NCI-H146 treated with DMSO at 0.1 percent for 48 hours (cell line): Measurements from ENCODE around the gene CARD10.
A peak's percentile ranks its signal among the peaks of the same experiment; 100 is the strongest.

Experiments used
- DNase-seq: peaks from one replicate; lab custom pipeline; 2025; ENCODE audit not compliant: unreplicated experiment; lab: John Stamatoyannopoulos, UW

Gene CARD10, protein sequence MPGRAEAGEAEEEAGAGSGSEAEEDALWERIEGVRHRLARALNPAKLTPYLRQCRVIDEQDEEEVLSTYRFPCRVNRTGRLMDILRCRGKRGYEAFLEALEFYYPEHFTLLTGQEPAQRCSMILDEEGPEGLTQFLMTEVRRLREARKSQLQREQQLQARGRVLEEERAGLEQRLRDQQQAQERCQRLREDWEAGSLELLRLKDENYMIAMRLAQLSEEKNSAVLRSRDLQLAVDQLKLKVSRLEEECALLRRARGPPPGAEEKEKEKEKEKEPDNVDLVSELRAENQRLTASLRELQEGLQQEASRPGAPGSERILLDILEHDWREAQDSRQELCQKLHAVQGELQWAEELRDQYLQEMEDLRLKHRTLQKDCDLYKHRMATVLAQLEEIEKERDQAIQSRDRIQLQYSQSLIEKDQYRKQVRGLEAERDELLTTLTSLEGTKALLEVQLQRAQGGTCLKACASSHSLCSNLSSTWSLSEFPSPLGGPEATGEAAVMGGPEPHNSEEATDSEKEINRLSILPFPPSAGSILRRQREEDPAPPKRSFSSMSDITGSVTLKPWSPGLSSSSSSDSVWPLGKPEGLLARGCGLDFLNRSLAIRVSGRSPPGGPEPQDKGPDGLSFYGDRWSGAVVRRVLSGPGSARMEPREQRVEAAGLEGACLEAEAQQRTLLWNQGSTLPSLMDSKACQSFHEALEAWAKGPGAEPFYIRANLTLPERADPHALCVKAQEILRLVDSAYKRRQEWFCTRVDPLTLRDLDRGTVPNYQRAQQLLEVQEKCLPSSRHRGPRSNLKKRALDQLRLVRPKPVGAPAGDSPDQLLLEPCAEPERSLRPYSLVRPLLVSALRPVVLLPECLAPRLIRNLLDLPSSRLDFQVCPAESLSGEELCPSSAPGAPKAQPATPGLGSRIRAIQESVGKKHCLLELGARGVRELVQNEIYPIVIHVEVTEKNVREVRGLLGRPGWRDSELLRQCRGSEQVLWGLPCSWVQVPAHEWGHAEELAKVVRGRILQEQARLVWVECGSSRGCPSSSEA

DNA sequence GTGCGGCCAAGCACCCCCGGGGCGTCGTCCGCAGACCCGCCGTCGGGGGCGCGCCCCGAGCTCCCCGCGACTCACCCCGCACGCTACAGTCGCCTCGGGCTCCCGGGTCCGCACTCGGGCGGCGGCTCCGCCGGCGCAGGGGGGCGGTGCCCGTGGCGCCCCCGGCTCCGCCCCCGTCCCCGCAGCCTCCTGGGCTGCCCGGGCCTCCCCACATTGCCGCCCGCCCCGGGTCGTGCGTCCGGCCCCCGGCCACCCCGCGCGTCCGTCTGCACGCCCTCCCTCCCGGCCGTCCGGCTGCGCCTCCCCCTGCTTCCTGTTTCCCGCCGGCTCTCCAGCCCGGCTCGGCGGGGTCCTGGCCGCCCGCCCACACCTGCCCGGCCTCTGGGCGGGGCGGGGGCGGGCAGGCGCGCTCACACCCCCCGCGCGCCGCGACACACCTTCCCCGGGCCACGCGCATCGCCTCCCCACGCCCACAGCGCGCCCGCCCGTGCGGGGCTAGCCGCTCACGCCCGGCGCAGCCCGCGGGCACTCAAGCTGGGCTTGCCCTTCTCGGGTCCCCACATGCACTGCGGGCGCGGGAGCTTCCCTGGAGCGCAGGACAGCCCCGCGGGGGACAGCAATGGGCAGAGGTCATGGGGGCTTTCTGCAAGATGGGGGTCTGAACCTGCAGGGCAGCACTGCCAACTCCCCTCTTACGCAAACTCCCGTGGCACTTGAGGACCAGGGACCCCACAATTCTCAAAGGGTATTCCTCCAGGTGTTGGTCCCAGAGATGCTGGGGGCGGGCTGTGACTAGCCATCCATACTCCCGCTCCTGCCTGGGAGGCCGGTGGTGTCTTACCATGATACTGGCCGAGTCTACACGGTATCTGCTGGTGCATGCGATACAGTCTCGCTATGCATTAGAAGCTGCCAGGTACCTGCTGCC lies at the start of gene CARD10:
CARD10 (minus strand) TSS at position 148 of the 928 bp plus-strand sequence. CDS start 215 bp downstream, outside the sequence.
- peak; percentile 12 for DNase-seq

DNA sequence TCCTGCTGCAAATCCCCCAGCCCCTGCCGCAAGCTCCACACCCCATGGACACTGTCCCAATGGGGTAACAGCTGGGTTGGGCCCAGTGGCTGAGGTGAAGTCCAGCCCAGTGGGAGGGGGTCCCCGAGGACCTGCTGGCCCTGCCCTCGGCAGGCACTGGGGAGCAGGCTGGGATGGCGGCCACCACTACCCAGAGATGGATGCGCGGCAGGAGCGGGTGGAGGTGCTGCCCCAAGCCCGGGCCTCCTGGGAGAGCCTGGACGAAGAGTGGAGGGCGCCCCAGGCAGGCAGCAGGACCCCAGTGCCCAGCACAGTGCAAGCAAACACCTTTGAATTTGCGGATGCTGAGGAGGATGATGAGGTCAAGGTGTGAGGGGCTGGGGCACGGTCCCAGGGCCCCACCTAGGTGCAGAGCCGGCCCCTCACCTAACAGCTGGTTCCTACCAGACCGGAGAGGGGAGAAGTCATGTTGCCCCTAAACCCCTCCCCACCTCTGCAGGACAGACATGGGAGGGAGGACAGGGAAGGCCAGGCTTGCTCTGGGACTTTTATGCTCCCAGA lies 49.3 kb upstream of the CARD10 start:
- DNase-seq: no peak

DNA sequence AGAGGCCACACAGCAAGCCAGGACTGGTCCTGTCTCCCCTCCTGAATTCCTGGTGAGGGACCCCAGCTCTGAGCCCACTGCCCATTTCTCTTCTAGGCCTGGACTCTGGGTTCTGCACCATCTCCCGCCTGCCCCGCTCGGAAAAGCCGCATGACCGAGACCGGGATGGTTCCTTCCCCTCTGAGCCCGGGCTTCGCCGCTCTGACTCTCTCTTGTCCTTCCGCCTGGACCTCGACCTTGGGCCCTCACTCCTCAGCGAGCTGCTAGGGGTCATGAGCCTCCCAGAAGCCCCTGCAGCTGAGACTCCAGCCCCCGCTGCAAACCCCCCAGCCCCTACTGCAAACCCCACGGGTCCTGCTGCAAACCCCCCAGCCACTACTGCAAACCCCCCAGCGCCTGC lies 48.8 kb upstream of the CARD10 start:
- no peak for DNase-seq

DNA sequence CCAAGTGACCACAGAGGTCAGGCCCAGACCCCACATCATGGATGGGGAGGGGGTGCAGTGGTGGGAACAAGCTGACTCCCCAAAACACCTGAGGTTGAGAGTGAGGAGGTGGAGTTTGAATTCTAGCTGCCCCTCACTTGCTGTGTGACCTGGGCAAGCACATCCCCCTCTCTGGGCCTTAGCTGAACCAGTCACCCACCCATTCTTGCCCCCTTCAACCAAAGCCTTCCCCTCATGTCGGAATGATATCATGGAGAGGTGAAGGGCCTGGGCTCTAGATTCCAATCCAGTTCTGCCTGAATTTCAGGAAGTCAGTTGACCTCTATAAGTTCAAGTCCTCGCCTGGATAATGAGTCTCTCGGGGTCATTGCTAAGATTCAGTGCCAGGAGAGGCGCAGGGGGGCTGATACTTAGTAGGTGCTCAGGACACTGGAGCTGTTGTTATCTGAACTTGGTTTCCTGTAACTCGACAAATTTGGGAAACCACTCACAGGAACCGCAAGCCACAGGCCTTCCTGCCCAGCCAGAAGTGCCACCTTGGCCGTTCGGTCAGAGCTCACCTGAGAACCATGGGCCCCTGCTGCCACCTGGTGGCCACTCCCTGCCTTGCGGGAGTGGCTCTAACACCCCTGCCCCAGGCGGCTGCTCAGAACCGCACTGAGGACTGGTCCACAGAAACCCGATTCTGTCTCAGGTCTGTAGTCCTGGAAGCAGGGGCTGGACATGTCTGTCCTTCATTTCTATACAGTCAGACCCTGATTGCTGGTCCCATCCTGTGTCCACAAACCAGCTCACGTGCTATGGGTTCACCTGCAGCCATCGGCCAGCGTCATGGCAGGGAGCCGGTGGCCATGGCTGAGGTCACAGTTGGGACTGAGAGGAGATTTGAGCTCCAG lies 47.9 kb upstream of the CARD10 start:
- DNase-seq: peak; percentile 1

DNA sequence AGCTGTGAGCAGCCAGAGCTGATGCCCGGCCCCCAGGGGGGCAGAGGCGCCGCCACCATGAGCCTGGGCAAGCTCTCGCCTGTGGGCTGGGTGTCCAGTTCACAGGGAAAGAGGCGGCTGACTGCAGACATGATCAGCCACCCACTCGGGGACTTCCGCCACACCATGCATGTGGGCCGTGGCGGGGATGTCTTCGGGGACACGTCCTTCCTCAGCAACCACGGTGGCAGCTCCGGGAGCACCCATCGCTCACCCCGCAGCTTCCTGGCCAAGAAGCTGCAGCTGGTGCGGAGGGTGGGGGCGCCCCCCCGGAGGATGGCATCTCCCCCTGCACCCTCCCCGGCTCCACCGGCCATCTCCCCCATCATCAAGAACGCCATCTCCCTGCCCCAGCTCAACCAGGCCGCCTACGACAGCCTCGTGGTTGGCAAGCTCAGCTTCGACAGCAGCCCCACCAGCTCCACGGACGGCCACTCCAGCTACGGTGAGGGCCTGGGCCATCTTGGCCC lies 47.2 kb upstream of the CARD10 start:
- DNase-seq: no peak

DNA sequence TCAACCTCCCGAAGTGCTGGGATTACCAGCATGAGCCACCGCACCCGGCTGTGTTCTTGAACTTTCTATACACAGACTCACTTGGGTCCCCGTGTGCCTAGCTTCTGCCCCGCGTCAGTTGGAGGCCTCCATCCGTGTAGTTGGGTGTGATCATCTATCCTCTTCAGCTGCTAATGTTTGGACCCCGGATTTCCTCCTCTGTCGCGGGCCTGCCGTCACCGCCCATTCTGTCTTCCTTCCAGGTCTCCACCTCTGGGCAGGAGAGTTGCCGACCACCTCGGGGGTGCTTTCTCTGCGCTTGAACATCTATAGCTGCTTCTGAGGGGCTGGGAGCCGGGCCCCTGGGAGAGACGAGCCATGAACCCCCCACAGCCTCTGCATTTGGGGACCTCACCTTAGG lies 46.6 kb upstream of the CARD10 start:
- DNase-seq: no peak

DNA sequence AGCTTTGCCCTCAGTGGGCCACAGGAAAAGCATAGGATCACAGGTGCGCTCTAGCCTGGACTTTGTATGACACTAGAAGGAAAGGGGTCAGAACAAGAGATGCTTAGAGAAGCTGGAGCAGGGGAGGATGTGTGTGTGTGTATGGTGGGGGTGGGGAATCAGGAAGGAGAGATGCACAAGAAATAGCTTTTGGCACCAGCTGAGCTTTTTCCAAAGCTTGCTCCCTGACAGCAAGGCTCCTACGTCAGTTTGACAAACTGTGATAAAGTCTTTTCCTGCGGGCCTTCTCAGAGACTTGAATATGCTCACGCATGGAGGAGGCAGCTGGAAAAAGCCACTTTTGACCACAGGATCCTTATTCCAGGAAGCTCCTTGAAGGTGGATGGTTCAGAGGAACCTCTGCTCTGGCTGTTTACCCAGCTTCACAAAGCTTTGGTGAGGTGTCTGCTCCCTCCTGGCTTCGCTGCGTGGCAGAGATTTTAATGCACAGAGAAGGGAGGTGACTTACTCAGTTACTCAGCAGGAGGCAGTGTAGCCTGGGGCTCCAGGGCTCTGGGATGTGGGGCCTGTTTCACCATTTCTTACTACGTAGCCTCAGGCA lies 45.0 kb upstream of the CARD10 start:
- DNase-seq: no peak

DNA sequence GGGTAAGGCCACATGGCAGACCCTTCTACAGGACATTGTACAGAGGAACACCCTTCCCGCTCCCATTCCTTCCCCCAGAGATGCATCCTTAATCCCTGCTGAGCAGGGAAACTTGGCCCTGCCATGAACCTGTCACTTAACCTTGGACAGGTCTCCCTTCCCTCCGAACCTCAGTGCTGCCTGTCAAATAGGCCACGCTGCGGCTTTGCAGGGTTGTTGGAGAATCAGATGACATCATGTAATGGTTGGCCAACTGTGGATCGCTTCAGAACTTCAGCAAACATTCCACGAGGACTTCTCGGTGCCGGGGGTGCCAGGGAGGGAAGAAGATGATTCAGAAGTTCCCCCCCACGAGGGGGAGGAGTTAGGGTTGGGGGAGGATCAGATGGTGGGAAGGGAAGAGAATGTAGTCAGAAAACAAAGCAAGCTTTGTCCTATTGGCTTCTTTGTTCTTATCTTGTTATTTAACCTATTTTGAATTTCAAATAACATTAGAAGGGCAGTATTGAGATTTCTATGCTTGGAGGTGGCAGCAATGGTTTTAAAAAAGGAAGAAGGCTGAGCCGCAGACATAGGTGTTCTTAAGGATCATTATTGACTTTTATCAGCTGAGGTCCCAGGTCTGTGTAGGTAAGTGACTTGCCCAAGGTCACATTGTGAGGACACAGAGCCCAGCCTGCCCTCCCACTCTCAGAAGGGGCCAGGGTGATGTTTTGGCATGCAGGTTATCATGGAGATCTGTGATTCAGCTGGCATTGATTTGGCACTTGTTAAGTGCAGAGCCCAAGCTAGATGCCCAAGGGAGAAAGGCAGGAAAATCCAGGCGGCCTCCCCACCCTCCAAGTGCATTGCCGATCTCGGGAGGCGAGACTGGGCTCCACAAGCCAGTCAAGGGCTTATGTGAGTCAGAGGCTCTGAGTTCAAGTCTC lies 44.2 kb upstream of the CARD10 start:
- no peak for DNase-seq

DNA sequence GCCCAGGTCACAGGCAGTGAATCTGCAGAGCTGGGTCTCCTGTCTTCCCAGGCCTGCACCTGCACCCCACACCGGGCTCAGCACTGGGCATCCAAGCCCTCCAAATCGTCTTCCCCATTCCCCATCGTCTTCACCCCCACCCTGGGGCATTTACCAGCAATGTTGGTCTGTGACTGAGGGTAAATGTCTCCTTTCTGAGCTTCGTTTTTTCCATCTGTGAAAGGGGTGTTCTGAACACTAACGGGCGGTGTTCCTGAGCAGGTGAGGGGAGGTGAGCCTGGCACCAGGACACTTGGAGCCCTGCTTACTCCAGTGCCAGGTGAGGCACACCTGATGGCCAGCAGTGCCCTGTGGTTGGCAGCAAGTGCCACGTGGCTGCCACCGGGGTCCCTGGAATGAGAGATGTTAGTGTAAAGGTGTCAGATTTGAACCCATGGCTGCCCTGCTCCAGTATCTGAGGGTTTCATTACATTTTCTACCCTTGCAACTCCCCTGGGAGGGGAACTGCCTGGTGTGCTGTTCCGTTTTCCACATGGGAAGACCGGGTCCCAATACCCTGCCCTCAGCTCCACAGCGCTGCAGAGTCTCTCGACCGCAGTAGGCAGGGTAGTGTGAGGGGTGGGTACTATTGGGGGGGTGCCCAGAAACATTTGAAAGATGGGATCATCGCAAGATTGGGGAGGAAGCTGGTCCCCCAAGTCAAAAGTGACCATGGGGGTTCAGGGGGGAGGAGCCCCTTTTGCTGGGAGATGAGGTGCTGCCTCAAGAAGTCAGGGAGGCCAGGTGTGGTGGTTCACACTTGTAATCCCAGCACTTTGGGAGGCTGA lies 43.0 kb upstream of the CARD10 start:
- no peak for DNase-seq

DNA sequence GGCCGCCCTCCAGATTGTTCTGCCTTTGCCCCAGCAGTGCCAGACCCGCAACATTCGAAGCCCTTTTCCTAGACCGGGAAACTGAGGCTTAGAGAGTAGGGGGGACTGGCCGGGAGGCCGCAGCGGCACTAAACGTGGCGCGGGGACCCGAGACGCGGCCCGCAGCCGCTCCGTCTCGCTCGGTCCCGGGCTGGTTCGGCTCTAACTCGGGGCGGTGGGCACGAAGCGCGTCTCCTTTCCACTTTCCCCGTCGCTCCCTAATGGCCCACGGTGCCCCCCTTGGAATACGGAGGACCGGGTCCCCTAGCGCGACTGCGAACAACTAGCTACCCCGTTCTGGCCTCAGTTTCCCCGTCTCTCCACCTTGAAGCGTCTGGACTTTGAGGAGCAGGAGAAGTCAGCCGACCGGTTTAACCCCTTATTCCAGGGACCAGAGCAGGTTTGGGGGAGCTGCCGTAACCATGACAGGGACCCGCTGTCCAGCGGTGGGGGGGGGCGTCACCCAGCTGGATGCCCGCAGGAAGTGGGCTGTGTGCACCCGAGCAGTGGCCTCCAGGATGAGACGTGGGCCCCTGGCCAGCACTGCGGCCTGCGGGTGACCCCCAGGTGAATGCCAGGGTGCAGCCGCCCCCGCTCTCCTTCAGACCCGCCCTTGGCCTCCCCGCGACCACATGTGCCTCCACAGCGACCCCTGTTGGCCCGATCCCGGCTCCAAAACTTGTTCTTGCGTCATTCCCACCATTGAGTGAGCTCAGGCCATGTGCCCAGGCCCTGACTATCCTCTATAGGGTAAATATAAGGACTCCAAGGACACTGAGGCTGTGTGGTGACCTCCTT lies 42.2 kb upstream of the CARD10 start:
- DNase-seq: no peak

DNA sequence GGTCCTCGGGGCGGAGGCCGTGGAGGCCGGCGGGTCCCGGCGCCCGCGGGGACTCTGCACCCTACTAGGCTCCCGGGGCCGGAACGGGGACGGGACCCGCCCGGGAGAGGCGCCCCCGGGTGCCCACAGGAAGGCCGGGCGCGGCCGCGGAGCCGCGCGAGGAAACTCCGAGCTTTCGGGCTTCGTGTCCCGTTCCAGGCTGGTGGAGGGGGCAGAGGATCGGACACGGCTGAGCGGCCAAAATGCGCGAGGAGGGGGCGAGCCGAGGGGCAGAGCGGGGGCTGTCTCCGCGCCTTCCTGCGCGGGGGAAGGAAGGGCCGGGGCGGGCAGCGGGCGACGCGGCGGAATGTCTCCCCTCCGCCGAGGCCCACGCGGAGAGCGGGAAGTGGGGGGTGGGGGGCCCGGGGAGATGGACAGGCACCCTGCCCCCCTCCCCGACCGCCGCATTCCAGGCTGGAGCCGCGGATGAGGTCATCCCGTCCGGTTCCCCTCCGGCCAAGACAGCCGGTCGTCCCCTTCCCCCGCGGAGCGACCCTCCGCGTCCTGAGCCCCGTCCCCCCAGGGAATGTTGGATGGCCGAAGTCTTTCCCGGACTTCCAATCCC lies 41.5 kb upstream of the CARD10 start:
- DNase-seq: no peak

DNA sequence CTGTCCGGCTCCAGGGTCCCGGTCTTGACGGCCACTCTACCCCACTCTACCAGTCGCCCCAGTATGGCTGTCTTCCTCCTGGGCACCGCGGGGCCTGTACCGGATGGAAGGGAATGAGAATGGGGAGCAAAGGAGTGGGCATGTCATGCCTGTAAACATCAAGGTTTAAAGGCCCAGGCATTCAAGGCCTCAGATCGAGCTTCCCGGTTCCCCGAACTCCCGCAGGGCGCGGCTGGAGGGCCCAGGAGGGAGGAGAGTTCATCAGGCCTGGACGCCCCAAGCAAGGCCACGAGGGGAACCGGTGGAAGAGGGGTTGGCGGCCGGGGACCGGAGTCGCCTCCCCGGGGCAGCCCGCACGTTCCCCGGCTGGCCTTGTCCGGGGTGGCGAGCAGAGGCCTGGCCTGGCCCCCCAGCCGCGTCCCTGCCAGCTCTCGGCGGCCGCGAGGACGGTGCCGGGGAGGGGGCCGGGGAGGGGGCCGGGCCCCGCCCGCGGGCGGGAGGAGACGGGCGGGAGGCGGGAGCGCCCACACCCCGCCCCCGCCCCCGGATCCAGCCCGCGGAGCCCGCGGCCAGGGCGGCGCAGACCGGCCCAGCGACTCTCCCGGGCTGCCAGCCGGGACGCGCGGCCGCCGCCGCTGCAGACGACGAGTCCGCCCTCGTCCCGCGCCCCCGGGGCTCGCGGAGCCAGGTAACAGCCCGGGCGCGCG lies 40.8 kb upstream of the CARD10 start, which contains the start of gene CDC42EP1:
CDC42EP1 (plus strand) TSS at position 580 of the 707 bp plus-strand sequence. CDS start 5,870 bp downstream, outside the sequence.
- no peak for DNase-seq

DNA sequence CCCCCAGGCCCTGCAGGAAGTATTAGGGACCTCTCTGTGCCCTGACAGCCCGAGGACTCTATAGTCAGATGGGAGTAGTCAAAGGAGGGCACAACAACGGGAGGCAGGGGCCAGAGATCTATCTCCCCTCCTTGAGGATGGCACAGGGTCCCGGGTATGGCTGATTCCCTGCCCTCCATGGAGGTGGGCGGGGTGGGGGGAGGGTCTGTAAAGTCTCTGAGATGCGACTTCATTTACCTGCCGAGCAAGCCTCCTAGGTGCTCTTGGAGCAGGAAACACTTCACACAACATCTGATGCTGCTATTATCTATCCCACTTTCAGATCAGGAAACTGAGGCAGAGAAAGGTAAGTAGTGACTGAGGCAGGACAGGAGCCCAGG lies 40.3 kb upstream of the CARD10 start:
- no peak for DNase-seq

DNA sequence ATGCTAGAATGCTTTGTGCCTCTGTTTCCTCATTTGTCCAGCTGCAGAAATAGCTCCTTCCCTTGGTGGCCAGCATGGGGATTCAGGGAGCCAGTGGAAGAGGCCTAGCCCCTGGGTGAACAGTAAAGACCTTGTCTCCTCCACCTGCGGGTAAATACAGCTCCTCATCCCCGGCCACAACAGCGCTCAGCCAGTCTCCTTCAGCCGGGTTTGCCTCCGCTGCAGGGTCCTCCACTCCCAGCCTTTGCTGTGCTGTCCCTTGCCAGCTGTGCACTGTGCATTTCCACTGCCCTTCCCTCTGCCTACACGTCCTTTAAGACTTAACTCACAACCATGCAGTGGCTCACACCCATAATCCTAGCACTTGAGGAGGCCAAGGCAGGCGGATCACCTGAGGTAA lies 39.6 kb upstream of the CARD10 start:
- DNase-seq: no peak
